Hematopoietic multipotent progenitor cell treated with erythropoietin and hydrocortisone succinate and interleukin-3 and kit ligand, for 8 days (in vitro differentiated cells): Measurements from ENCODE around the gene TUBG1.

Experiments
- DNase-seq: peaks from one replicate; pipeline ENCODE4 v3.0.0-alpha.2; 2015

Gene TUBG1

DNA sequence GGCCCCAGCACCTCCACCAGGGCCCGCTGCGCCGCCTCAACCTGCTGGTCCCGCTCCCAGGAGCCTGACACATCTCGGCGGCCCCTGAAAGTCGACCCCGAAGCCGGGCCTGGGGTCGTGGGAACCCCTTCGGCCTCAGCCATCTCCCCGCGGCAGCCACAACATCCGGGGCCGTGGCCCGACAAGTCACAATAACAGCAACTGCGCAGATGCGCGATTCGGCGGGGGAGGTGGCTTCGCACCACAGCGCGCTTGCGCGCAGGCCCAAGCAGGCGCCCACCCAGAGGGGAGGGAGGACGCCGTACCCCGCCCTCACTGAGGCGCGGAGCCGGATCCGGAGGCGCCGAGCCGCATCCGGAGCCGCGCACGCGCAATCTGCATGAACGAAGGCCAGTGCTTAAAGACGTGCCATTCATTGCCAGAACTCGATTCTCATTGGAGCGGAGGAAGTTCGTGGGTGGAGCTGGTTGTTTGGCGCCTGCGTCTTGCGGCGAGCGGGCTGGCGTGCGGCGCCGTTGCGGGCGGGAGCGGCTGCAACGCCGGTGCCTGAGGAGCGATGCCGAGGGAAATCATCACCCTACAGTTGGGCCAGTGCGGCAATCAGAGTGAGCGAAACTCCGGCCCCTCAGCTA is at the start of gene TUBG1, which contains the start of gene RETREG3:
TUBG1 (plus strand) TSS at position 502 of the 632 bp plus-strand sequence; CDS start at position 557, 55 bp downstream.
RETREG3 (minus strand) TSS at position 193 of the 632 bp plus-strand sequence; CDS start at position 143, 50 bp downstream.
- peak; percentile 99 for DNase-seq

DNA sequence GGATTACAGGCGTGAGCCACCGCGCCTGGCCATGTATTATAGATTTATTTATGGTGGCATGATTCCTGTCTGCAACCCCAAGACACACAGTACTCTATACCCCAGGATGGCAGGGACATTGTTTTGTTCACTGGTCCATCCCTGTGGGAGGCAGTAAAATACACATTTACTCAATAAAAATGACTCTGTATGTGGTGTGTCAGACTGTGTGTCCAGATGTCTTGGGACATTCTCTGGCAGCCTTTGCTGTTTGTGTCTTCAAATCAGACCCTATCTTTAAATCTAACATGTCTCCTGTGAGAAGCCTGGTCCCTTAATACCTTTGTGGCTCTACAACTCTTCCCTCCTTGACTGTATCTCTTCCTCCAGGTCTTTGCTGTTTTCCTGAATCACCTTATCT is 49.2 kb upstream of the TUBG1 start:
- DNase-seq, result no peak

GRCh38 chr17:42561897-42562387 is 47.5 kb upstream of the TUBG1 start, which contains the start of gene COASY:
Gene COASY (plus strand): TSS chr17:42562148. CDS start chr17:42562623, 475 bp downstream.
- DNase-seq, result peak; percentile 98

- no peak for DNase-seq
Observed at GRCh38 chr17:42562388-42563142, 46.9 kb upstream of the TUBG1 start.

GRCh38 chr17:42563143-42563509 is 46.4 kb upstream of the TUBG1 start:
- DNase-seq, result no peak

- DNase-seq, result no peak
Observed at GRCh38 chr17:42563543-42563942, 45.9 kb upstream of the TUBG1 start.

DNA sequence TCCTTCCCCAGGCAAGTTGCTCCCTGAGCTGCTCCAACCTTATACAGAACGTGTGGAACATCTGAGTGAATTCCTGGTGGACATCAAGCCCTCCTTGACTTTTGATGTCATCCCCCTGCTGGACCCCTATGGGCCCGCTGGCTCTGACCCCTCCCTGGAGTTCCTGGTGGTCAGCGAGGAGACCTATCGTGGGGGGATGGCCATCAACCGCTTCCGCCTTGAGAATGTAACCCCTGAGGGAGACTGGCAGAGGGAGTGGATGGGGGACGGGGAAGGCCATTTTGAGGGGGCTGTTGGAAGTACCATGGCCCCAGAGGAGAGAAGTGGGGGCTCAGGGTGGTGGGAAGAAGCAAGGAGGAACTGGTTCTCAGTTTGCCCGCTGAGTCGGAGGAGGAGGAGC is 45.5 kb upstream of the TUBG1 start:
- no peak for DNase-seq

DNA sequence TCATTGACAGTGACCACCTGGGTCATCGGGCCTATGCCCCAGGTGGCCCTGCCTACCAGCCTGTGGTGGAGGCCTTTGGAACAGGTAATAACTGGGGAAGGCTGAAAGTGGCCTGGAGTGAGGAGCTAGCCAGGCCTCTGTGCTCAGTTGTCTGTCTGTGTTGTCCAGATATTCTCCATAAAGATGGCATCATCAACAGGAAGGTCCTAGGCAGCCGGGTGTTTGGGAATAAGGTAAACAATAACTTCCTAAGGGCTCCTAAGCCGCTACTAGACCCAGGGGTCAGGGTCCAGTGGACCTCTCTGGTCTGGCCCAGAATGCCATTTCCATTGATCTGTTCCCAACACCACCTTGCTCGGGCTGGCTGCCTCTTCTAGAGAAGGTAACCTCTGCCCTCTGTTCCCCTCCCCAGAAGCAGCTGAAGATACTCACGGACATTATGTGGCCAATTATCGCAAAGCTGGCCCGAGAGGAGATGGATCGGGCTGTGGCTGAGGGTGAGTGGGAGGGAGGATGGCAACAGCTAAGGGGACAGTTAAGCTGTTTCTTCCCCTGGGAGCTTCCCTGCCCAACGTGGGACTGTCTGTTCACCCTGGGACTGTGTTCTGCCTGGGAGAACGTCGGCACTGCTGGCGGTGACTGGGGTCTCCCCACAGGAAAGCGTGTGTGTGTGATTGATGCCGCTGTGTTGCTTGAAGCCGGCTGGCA is 44.5 kb upstream of the TUBG1 start:
- DNase-seq, result no peak

- DNase-seq, result no peak
Observed at GRCh38 chr17:42565523-42566214, 43.8 kb upstream of the TUBG1 start.

DNA sequence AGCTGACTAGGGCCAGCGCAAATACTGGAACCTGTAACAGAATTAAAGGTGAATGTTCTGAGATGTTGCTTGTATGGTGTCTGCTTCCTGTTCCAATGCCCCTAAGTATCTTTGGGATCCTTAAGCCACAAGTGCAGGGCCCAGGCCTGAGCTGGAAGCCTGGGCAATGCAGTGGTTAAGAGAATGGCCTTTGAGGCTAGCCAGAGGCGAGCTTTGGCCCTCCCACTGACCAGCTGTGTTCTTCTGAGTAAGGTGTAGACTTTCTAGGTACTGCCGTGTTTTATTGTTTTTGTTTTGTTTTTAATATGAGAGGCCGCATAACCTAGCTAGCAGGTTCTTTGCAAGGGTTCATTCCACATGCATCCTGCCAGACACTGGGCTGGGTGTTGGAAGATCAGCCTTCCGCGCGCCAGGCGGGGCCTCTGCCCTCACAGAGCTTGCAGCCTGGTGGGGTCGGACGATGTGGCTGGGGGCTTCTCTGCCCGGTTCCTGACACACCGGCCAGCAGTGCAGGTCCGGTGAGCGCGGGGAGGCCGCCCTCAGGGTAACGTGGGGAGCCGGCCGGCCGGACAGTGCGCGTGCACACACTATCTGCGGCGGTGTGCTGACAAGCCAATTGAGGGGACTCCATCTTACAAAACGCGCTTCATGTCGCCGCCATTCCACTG is 43.1 kb upstream of the TUBG1 start:
- DNase-seq, result no peak

- DNase-seq, result peak; percentile 97
Observed at GRCh38 chr17:42566883-42567573, 42.5 kb upstream of the TUBG1 start, which contains the start of gene MLX. Gene MLX (plus strand): TSS chr17:42567100. CDS start chr17:42567125, 25 bp downstream.

- no peak for DNase-seq
Observed at GRCh38 chr17:42568341-42569111, 41.0 kb upstream of the TUBG1 start.

DNA sequence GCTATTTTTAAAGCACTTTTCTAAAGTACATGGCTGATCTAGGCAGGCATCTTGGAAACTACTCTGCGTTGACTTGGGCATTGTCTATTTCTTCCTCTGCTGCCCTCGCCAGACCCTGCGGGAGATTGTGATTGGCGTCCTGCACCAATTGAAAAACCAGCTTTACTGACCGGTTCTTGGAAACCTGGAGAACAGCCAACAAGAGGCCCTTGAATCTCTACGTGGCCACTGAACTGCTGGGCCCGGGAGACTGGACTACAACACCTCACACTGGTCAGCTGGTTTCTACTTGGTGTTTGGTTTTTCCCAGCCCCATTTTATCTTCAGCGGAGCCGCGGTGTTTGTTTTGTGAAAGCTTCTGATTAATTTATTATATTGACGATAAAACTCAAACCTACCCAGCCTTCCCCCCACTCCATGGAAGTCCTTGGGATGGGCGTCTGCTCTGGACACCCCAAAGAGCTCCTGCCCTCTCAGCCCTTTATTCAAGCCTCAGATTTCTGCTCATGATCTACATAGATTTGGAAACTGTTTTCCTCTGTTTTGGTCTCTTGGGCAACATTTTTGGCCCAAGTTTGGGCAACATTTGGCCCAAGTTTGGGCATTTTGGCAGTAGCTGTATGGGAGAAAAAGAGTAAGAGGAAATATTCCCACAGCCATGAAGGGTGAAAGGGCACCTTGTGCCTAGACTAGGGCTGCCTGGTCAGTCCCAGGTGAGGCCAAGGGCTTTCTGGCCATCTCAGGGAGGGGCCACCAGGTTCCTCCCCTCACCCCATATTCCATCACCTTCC is 37.9 kb upstream of the TUBG1 start:
- no peak for DNase-seq

DNA sequence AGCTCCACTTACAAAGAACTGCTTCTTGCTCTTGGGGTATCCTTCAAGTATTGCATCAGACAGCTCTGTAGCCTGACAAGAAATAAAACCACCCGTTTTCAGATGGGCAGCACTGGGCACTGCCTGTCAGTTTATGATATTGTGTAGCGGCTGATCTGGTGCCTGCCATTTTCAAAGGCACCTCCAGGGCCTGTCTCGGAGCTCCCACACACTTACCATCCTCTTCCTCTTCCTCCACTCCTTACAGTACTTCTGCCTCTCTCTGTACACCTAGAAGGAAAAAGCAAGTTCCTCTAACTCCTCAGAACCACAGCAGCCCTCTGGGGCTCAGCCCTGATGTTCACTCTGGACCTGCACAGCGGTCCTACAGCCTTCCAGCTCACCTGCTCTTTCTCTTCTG is 36.4 kb upstream of the TUBG1 start:
- DNase-seq, result no peak

GRCh38 chr17:42574463-42574862 is 35.0 kb upstream of the TUBG1 start:
- no peak for DNase-seq

GRCh38 chr17:42577140-42577531 is 32.3 kb upstream of the TUBG1 start:
- DNase-seq, result peak; percentile 33

DNA sequence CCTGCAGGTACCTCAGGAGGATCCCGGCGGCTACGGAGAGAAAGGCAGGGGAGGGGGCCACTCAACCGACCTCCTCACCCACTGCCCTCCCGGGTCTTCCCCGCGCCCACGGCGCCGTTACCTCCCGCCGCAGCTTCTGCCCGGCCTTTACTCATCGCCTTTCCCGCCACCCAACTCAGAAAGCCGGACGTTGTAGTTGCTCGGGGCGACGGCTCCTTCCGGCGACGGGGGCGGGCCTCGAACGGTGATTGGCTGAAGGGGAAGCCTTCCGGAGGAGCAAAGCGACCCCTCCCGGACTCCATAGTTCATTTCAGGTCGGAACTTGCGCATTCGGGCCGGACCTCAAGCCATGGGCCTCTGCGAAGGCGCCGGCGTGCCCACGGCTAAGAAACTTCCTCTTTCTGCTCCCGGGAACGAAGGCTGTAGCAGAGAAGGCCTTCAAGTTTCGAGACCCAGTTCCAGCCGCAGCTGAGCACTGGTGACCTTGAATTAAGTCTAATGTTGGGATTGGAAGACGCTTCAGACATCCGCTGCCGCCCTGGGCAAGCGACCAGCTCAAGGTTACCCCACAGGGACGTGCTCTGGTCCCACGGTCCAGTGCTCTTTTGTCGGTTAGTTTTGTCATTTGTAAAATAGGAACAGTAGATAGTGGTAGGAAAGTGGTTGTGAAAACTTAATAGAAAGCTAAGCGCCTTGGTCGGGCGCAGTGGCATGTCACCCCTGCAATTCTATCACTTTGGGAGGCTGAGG is 31.8 kb upstream of the TUBG1 start, which contains the start of gene PSMC3IP:
PSMC3IP (minus strand) TSS at position 198 of the 750 bp plus-strand sequence; CDS start at position 155, 43 bp downstream.
- peak; percentile 95 for DNase-seq

DNA sequence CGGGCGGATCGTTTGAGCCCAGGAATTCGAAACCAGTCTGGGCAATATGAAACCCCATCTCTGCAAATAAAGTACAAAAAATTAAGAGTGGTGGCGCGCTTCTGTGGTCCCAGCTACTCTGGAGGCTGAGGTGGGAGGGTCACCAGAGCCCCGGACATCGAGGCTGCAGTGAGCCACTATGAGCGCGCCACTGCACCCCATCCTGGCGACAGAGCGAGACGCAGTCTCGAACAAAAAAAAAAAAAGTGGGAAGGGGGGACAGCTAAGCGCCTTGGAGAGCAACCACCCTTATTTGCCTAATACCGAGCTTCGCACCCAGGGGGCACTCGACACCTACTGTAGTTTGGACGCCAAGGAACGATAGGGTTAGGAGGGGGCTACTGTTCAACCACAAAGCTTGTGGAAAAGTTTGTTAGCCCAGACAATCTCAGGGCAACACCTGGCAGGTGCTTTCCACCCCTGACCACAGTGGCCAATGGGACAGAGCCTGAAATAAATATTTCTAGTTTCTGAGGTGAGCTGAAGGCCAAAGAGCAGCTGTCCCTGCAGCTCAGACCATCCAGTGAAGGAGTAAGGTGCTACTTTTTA is 31.1 kb upstream of the TUBG1 start:
- DNase-seq, result peak; percentile 91
